H9 (cell line): ENCODE measurements around the gene NAT14. TPM values are rescaled to one million over a fixed set of nuclear protein-coding genes. Genes with fewer than 3 reads are reported as not detected.

Experiments
- DNase-seq: peaks from one replicate; pipeline ENCODE4 v3.0.0-alpha.2; 2017
- H2AFZ ChIP-seq: one replicate; pipeline ENCODE4 v1.6.1; 2013; ENCODE audit warnings: mild to moderate bottlenecking, low read length, control low read depth, moderate library complexity
- H2AK5ac ChIP-seq: 2 replicates; pipeline ENCODE4 v1.6.1; 2013; ENCODE audit warnings: low read length, control low read depth, mixed read lengths; ENCODE audit not compliant: insufficient read length
- H2BK120ac ChIP-seq: one replicate; pipeline ENCODE4 v1.6.1; 2013; ENCODE audit warnings: low read depth, mild to moderate bottlenecking, low read length, control low read depth, inconsistent platforms; ENCODE audit not compliant: poor library complexity, severe bottlenecking
- H2BK12ac ChIP-seq: 2 replicates; pipeline ENCODE4 v1.6.1; 2013; ENCODE audit warnings: low read length, control low read depth, mixed read lengths, low read depth; ENCODE audit not compliant: insufficient read length
- H2BK15ac ChIP-seq: 2 replicates; pipeline ENCODE4 v1.6.1; 2013; ENCODE audit warnings: low read depth, low read length, control low read depth
- H2BK20ac ChIP-seq: one replicate; pipeline ENCODE4 v1.6.1; 2013; ENCODE audit warnings: low read depth, mild to moderate bottlenecking, low read length, control low read depth, inconsistent platforms; ENCODE audit not compliant: poor library complexity, severe bottlenecking
- H2BK5ac ChIP-seq: 2 replicates; pipeline ENCODE4 v1.6.1; 2013; ENCODE audit warnings: low read length, control low read depth, mixed read lengths; ENCODE audit not compliant: insufficient read length
- H3K14ac ChIP-seq: 2 replicates; pipeline ENCODE4 v1.6.1; 2013; ENCODE audit warnings: low read length, control low read depth; ENCODE audit not compliant: insufficient read depth
- H3K18ac ChIP-seq: 2 replicates; pipeline ENCODE4 v1.6.1; 2013; ENCODE audit warnings: low read depth, mild to moderate bottlenecking, mixed read lengths, low read length, control low read depth; ENCODE audit not compliant: insufficient read length
- H3K23ac ChIP-seq: 2 replicates; pipeline ENCODE4 v1.6.1; 2013; ENCODE audit warnings: low read length, control low read depth, mixed read lengths, low read depth; ENCODE audit not compliant: insufficient read length
- H3K23me2 ChIP-seq: 2 replicates; pipeline ENCODE4 v1.6.1; 2013; ENCODE audit warnings: low read depth, mild to moderate bottlenecking, mixed read lengths, low read length, control low read depth; ENCODE audit not compliant: insufficient read length, poor library complexity, severe bottlenecking
- H3K27ac ChIP-seq: 2 replicates; pipeline ENCODE4 v1.5.1; 2013; ENCODE audit warnings: low read length, control low read depth, mixed read lengths, low read depth; ENCODE audit not compliant: insufficient read length
- H3K27me3 ChIP-seq: 2 replicates; pipeline ENCODE4 v1.6.1; 2013; ENCODE audit warnings: low read length, control low read depth, inconsistent platforms; ENCODE audit not compliant: insufficient read depth
- H3K4ac ChIP-seq: 2 replicates; pipeline ENCODE4 v1.6.1; 2013; ENCODE audit warnings: low read depth, mild to moderate bottlenecking, control low read depth, inconsistent platforms, low read length, moderate library complexity
- H3K4me1 ChIP-seq: 2 replicates; pipeline ENCODE4 v1.6.1; 2013; ENCODE audit warnings: low read length, control low read depth, inconsistent platforms; ENCODE audit not compliant: insufficient read depth
- H3K4me2 ChIP-seq: 2 replicates; pipeline ENCODE4 v1.6.1; 2013; ENCODE audit warnings: low read length, control low read depth, mixed read lengths; ENCODE audit not compliant: insufficient read length, insufficient read depth
- H3K56ac ChIP-seq: 2 replicates; pipeline ENCODE4 v1.6.1; 2013; ENCODE audit warnings: low read depth, mild to moderate bottlenecking, mixed read lengths, low read length, control low read depth; ENCODE audit not compliant: insufficient read length
- H3K79me1 ChIP-seq: 2 replicates; pipeline ENCODE4 v1.6.1; 2013; ENCODE audit warnings: low read depth, mild to moderate bottlenecking, moderate library complexity, low read length, control low read depth, inconsistent platforms; ENCODE audit not compliant: insufficient read depth, poor library complexity, severe bottlenecking
- H3K79me2 ChIP-seq: 2 replicates; pipeline ENCODE4 v1.6.1; 2013; ENCODE audit warnings: low read length, control low read depth, inconsistent platforms; ENCODE audit not compliant: insufficient read depth
- H3K9ac ChIP-seq: 2 replicates; pipeline ENCODE4 v1.6.1; 2013; ENCODE audit warnings: low read length, control low read depth, mixed read lengths; ENCODE audit not compliant: insufficient read length; ENCODE audit errors: extremely low read depth
- H3K9me3 ChIP-seq: one replicate; pipeline ENCODE4 v1.6.1; 2013; ENCODE audit warnings: low read depth, low read length, inconsistent platforms; ENCODE audit not compliant: control insufficient read depth
- H3T11ph ChIP-seq: one replicate; pipeline ENCODE4 v1.6.1; 2013; ENCODE audit warnings: mild to moderate bottlenecking, low read length, control low read depth, inconsistent platforms
- H4K20me1 ChIP-seq: one replicate; pipeline ENCODE4 v1.6.1; 2013; ENCODE audit not compliant: control insufficient read depth, insufficient read length, insufficient read depth
- H4K5ac ChIP-seq: 2 replicates; pipeline ENCODE4 v1.6.1; 2013; ENCODE audit warnings: low read depth, mild to moderate bottlenecking, mixed read lengths, low read length, control low read depth; ENCODE audit not compliant: insufficient read length
- H4K8ac ChIP-seq: replicated peaks from 2 replicates; pipeline ENCODE4 v1.6.1; 2013; ENCODE audit warnings: low read length, control low read depth, mixed read lengths, low read depth; ENCODE audit not compliant: insufficient read length
- H4K91ac ChIP-seq: 2 replicates; pipeline ENCODE4 v1.6.1; 2013; ENCODE audit warnings: low read depth, mild to moderate bottlenecking, moderate library complexity, mixed read lengths, low read length, control low read depth; ENCODE audit not compliant: insufficient read length
- H3K27ac Mint-ChIP-seq, 3 experiments: 2 replicates in 2 of 3; 3 replicates in 1 of 3; pipeline ENCODE4 v1.8.0; 2020 to 2021; ENCODE audit warnings: mixed read lengths in 3 of 3, mild to moderate bottlenecking in 1 of 3, moderate library complexity in 1 of 3
- H3K27me3 Mint-ChIP-seq: 2 replicates; pipeline ENCODE4 v1.8.0; 2021; ENCODE audit warnings: low read depth, mild to moderate bottlenecking, moderate library complexity, mixed read lengths
- H3K36me3 Mint-ChIP-seq, 3 experiments: 2 replicates in 2 of 3; 3 replicates in 1 of 3; pipeline ENCODE4 v1.8.0; 2020 to 2021; ENCODE audit warnings: low read depth in 3 of 3, mixed read lengths in 3 of 3; ENCODE audit not compliant: insufficient read depth in 1 of 3
- H3K4me1 Mint-ChIP-seq, 2 experiments: 2 replicates each; pipeline ENCODE4 v1.8.0; 2020; ENCODE audit warnings: mixed read lengths in 2 of 2
- H3K4me3 Mint-ChIP-seq, 2 experiments: 2 replicates in 1 of 2; 3 replicates in 1 of 2; pipeline ENCODE4 v1.8.0; 2020 to 2021; ENCODE audit warnings: mild to moderate bottlenecking in 2 of 2, mixed read lengths in 2 of 2, moderate library complexity in 1 of 2
- H3K9me3 Mint-ChIP-seq, 2 experiments: 2 replicates in 1 of 2; 3 replicates in 1 of 2; pipeline ENCODE4 v1.8.0; 2020; ENCODE audit warnings: mild to moderate bottlenecking in 2 of 2, mixed read lengths in 2 of 2, moderate library complexity in 1 of 2
- WGBS: extraction: QIAGEN DNeasy Blood & Tissue Kit; methylation state at CpG from one replicate; pipeline ENCODE4 v1.1.7; 2013; ENCODE audit warnings: missing lambda C conversion rate, low lambda C conversion rate, mixed read lengths; ENCODE audit not compliant: insufficient read length; ENCODE audit errors: extremely low coverage; 5-methylcytosine and 5-hydroxymethylcytosine counted together
- total RNA-seq: library from RNA; stranded (reverse); gene quantifications from 2 replicates; pipeline ENCODE4 v1.2.1, GENCODE V29; 2021
- TF ChIP-seq, protein P1 (sequence below): fragments of 200-600 bp; sonication (generic); conservative IDR thresholded peaks from 3 replicates; pipeline ENCODE4 v1.8.0; 2021; ENCODE audit warnings: antibody characterized with exemption, mild to moderate bottlenecking

The NAT14 gene
- total RNA-seq, 1 experiment from 2014 or later: 51.2 TPM

DNA sequence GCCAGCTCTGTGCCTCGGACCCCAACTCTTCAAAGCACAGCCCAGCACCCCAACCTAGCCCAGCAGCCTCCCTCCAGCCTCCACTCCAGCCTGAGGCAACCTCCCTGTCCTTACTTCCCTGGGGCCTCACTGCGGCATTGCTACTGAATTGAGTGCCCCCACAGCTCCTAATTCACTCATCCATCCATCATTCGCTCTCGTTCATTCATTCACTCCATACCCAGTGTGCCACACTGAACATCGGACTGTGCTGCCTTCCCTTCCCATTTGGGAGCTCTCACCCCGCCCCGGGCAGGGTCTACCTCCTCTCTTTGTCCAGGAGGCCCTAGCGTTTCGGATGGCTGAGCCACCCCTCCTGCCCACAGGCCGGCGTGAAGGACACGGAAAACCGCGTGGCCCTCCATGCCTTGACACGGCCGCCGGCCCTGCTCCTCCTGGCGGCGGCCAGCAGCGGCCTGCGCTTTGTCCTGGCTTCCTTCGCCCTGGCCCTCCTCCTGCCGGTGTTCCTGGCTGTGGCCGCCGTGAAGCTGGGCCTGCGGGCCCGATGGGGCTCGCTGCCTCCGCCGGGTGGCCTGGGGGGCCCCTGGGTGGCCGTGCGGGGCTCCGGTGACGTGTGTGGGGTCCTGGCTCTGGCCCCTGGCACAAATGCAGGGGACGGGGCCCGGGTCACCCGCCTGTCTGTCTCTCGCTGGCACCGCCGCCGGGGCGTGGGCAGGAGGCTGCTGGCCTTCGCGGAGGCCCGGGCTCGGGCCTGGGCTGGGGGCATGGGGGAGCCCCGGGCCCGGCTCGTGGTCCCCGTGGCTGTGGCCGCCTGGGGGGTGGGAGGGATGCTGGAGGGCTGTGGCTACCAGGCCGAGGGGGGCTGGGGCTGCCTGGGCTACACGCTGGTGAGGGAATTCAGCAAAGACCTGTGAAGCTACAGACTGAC, 1.3 kb downstream of the NAT14 start:
- Histone ChIP-seq H3K18ac (no peak overlapping the region), H3K14ac (no peak overlapping the region), H2BK15ac (no peak overlapping the region), H4K8ac (no peak overlapping the region), H4K20me1 (no peaks in the 10 kb centered on the region), H3K9ac (no peak overlapping the region), H3K4me2 (no peak overlapping the region), H3K56ac (no peak overlapping the region), H3K79me1 (no peaks in the 10 kb centered on the region), H2BK20ac (no peak overlapping the region), H3K23ac (no peak overlapping the region), H2AFZ (no peak overlapping the region), H2AK5ac (no peak overlapping the region), H3K27me3 (no peaks in the 10 kb centered on the region), H3K9me3 (no peaks in the 10 kb centered on the region), H2BK120ac (no peak overlapping the region), H3K4ac (no peak overlapping the region), H2BK5ac (no peak overlapping the region), H3K23me2 (peaks cover 8% of the 10 kb centered on the region), H3K79me2 (no peaks in the 10 kb centered on the region), H4K91ac (no peak overlapping the region), H3K27ac (no peak overlapping the region), H3K4me1 (peaks cover 3% of the 10 kb centered on the region), H4K5ac (no peak overlapping the region), H2BK12ac (no peak overlapping the region), H3T11ph (no peak overlapping the region)
- TF ChIP-seq, protein P1, sequence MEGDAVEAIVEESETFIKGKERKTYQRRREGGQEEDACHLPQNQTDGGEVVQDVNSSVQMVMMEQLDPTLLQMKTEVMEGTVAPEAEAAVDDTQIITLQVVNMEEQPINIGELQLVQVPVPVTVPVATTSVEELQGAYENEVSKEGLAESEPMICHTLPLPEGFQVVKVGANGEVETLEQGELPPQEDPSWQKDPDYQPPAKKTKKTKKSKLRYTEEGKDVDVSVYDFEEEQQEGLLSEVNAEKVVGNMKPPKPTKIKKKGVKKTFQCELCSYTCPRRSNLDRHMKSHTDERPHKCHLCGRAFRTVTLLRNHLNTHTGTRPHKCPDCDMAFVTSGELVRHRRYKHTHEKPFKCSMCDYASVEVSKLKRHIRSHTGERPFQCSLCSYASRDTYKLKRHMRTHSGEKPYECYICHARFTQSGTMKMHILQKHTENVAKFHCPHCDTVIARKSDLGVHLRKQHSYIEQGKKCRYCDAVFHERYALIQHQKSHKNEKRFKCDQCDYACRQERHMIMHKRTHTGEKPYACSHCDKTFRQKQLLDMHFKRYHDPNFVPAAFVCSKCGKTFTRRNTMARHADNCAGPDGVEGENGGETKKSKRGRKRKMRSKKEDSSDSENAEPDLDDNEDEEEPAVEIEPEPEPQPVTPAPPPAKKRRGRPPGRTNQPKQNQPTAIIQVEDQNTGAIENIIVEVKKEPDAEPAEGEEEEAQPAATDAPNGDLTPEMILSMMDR: no peak
- peaks cover 14 to 35% of the 10 kb centered on the region in 2 experiments for H3K4me1 Mint-ChIP-seq
- peak overlapping the region in 2 of 3 experiments; percentile 8 to 64; a peak in 4 of 7 replicates for H3K27ac Mint-ChIP-seq
- no peaks in the 10 kb centered on the region for H3K9me3 Mint-ChIP-seq
- peak overlapping the region; percentile 86 to 93 for H3K4me3 Mint-ChIP-seq
- H3K36me3 Mint-ChIP-seq: peaks cover 0 to 8% (median 2%) of the 10 kb centered on the region in 3 experiments; a peak in 5 of 7 replicates
- peaks cover 3% of the 10 kb centered on the region; the same call in 1 of the 2 replicates for H3K27me3 Mint-ChIP-seq
- WGBS: no CpG with 5 or more reads among the region's 53 CpGs
- no peak for DNase-seq
